NK-92 (cell line): ENCODE data around the gene TNP2.
"Not testable (repeated sequence)": the region's sequence is repeated elsewhere in the genome, so short reads cannot be mapped to it uniquely, and the experiment has no call there.

Source experiments
- DNase-seq: peaks from one replicate; lab custom pipeline; 2025; ENCODE audit not compliant: unreplicated experiment; lab: John Stamatoyannopoulos, UW

The TNP2 gene

GRCh38 chr16:11225677-11226549 is 43.2 kb downstream of the TNP2 start:
- DNase-seq: no peak

GRCh38 chr16:11224894-11225676 is 44.0 kb downstream of the TNP2 start:
- DNase-seq: no peak

GRCh38 chr16:11224096-11224893 is 44.8 kb downstream of the TNP2 start:
- no peak for DNase-seq

GRCh38 chr16:11220507-11220906 is 48.6 kb downstream of the TNP2 start:
- DNase-seq: not testable (repeated sequence)

GRCh38 chr16:11219178-11219577 is 49.9 kb downstream of the TNP2 start:
- no peak for DNase-seq

GRCh38 chr16:11218604-11218962 is 50.5 kb downstream of the TNP2 start:
- DNase-seq: no peak
